Peyer's patch (tissue), 4 donors: ENCODE data around the gene PDGFA.

Experiments
- POLR2A ChIP-seq, 2 donors: fragments of 450-650 bp; IDR thresholded peaks; one replicate each; pipeline ENCODE4 v1.5.1; 2017; ENCODE audit warnings: antibody characterized with exemption in 2 of 2, mild to moderate bottlenecking in 2 of 2, moderate library complexity in 2 of 2
- TF ChIP-seq, protein P1 (sequence below), 6 experiments: fragments of 450-650 bp in 4 of 6; fragments of 200-600 bp in 2 of 6; sonication (generic) in 1 of 6; IDR thresholded peaks; one replicate each; pipeline ENCODE4 v1.5.1; 2017 to 2019; ENCODE audit warnings: antibody characterized with exemption in 6 of 6, mild to moderate bottlenecking in 3 of 6, moderate library complexity in 1 of 6

DNA sequence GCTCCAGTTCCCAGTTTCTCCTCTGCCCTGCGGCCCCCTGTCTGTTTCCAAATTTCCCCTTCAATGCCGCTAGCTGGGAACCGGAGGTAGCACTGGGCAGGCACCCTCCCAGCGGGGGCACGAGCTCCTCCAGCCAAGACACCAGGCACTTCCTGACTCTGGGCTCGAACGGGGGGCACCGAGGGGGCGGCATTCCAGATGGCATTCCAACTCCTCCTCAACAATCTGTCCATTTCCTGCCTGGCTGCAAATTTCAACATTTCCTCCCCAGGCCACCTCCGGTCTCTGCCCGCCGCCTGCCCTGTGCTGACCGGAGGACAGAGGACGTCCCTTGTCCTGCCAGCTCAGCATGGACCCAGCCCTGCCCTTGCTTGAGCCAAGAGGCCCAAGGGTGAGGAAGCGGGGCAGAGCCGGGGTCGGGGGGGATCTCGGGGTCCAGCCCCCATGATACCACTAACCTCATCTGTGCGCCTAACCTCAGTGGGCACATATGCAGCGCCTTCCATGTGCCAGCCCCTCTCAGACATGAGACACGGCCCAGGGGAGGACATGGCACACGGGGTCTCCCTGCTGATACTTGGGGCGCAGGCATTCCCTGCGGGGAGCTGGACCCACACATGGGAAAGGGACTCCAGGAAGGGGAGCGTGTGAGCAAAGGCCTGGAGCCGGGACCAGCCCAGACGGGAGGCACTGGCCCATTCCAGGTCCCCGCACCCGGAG lies 58.0 kb downstream of the PDGFA start:
- TF ChIP-seq, protein P1, sequence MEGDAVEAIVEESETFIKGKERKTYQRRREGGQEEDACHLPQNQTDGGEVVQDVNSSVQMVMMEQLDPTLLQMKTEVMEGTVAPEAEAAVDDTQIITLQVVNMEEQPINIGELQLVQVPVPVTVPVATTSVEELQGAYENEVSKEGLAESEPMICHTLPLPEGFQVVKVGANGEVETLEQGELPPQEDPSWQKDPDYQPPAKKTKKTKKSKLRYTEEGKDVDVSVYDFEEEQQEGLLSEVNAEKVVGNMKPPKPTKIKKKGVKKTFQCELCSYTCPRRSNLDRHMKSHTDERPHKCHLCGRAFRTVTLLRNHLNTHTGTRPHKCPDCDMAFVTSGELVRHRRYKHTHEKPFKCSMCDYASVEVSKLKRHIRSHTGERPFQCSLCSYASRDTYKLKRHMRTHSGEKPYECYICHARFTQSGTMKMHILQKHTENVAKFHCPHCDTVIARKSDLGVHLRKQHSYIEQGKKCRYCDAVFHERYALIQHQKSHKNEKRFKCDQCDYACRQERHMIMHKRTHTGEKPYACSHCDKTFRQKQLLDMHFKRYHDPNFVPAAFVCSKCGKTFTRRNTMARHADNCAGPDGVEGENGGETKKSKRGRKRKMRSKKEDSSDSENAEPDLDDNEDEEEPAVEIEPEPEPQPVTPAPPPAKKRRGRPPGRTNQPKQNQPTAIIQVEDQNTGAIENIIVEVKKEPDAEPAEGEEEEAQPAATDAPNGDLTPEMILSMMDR (IDR thresholded peaks at IDR 0.05), result no peak
- TF ChIP-seq POLR2A (IDR thresholded peaks at IDR 0.05), result no peak
